ENCODE data around the gene CHST13. TPM values are rescaled to one million over a fixed set of nuclear protein-coding genes. Genes with fewer than 3 reads are reported as not detected.

Gene CHST13
- total RNA-seq, 1 donor from 2014 or later, result 4.2 TPM

DNA sequence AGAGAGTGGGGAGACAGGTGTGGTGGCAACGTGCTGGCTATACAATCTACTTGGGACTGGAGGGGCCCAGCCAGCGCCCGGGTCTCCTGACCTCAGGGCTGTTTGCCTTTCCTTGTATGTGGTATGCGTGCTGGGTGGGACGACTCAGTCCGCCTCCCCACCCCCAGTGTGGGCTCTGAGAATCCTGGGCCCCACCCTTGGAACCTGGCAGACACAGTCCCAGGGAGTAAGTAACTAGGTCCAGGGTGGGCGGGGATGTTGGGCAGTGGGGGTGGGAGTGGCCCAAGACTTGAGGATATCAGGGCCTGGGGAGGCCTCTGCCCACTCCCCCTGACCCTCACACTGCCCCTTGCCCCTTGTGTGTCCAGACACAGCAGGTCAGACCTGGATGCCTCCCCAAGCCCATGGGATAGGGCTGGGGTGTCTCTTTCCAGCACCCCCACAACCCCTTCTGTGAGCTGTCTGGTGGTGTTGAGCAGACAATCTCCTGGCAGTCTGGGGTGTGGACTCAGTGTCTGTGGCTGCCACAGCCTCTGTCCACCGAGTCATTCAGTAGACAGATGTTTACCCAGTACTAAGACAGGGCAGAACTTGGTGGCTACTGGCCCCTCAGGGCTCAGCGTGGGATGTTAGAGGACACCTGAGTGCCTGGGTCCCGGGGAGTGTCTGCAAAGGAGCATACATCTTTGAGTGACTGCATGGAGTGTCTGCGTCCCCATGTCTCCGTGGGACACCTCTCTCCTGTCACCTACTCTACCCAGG is 1.3 kb downstream of the CHST13 start:
- Histone ChIP-seq H3K36me3 (no peaks in the 10 kb centered on the region), H3K27ac (no peak overlapping the region), H3K9me3 (no peaks in the 10 kb centered on the region), H3K4me3 (no peak overlapping the region), H3K27me3 (no peaks in the 10 kb centered on the region), H3K4me1 (peaks cover 13% of the 10 kb centered on the region)
- intact Hi-C loops (cut with DNase I), result no loop called here
- DNase-seq (ENCODE audit: extremely low spot score in 2 of 2), result no peak
- TF ChIP-seq CTCF (IDR thresholded peaks at IDR 0.05) (no peak), POLR2AphosphoS5 (IDR thresholded peaks at IDR 0.05; ENCODE audit: insufficient read depth in 1 of 2, low read depth in 1 of 2) (no peak), POLR2A (IDR thresholded peaks at IDR 0.05) (no peak)

- H3K4me1 ChIP-seq, result peaks cover 13% of the 10 kb centered on the region
- H3K27me3 ChIP-seq, result no peaks in the 10 kb centered on the region
- intact Hi-C loops (cut with DNase I), result no loop called here
- TF ChIP-seq POLR2AphosphoS5 (IDR thresholded peaks at IDR 0.05; ENCODE audit: insufficient read depth in 1 of 2, low read depth in 1 of 2) (no peak), POLR2A (IDR thresholded peaks at IDR 0.05) (no peak), CTCF (IDR thresholded peaks at IDR 0.05) (no peak)
- H3K9me3 ChIP-seq, result no peaks in the 10 kb centered on the region
- no peak overlapping the region for H3K27ac ChIP-seq
- H3K4me3 ChIP-seq, result no peak overlapping the region
- DNase-seq (ENCODE audit: extremely low spot score in 2 of 2), result no peak
- no peaks in the 10 kb centered on the region for H3K36me3 ChIP-seq
These were observed 2.1 kb downstream of the CHST13 start for GRCh38 chr3:126525853-126526667.

- no peaks in the 10 kb centered on the region for H3K9me3 ChIP-seq
- no peaks in the 10 kb centered on the region for H3K36me3 ChIP-seq
- no peaks in the 10 kb centered on the region for H3K27me3 ChIP-seq
- H3K4me1 ChIP-seq, result peaks cover 13% of the 10 kb centered on the region
- H3K4me3 ChIP-seq, result no peak overlapping the region
- intact Hi-C loops (cut with DNase I), result no loop called here
- TF ChIP-seq POLR2A (IDR thresholded peaks at IDR 0.05), result no peak
- no peak for TF ChIP-seq POLR2AphosphoS5 (IDR thresholded peaks at IDR 0.05; ENCODE audit: insufficient read depth in 1 of 2, low read depth in 1 of 2)
- no peak for TF ChIP-seq CTCF (IDR thresholded peaks at IDR 0.05)
- no peak overlapping the region for H3K27ac ChIP-seq
- no peak for DNase-seq (ENCODE audit: extremely low spot score in 2 of 2)
These were observed 2.7 kb downstream of the CHST13 start for GRCh38 chr3:126526668-126527005.

DNA sequence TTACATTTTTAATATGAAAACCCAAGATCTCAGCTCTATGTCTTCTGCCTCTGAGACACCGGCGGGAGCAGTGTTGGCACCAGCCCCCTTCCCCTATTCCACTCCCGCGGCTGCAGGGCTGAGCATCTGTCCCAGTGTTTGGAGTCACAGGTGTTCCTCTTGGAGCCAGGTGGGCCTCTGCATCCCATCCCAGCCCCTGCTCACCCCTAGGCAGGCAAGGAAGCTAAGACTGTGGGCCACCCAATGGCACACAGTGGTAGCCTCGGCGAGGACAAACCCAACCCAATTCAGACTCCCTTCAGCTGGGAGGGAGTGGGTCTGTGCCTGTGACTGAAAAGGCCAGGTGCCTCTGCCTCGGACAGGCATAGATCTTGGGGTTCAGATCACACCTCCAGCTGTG is 3.1 kb downstream of the CHST13 start:
- no peak overlapping the region for H3K4me3 ChIP-seq
- no peak overlapping the region for H3K27ac ChIP-seq
- no peaks in the 10 kb centered on the region for H3K27me3 ChIP-seq
- intact Hi-C loops (cut with DNase I), result no loop called here
- no peak for DNase-seq (ENCODE audit: extremely low spot score in 2 of 2)
- H3K36me3 ChIP-seq, result no peaks in the 10 kb centered on the region
- H3K4me1 ChIP-seq, result peaks cover 13% of the 10 kb centered on the region
- H3K9me3 ChIP-seq, result no peaks in the 10 kb centered on the region
- no peak for TF ChIP-seq POLR2AphosphoS5 (IDR thresholded peaks at IDR 0.05; ENCODE audit: insufficient read depth in 1 of 2, low read depth in 1 of 2)
- TF ChIP-seq CTCF (IDR thresholded peaks at IDR 0.05), result no peak
- no peak for TF ChIP-seq POLR2A (IDR thresholded peaks at IDR 0.05)
